GM19328 (cell line): ENCODE measurements around the gene CPZ.

ENCODE experiments used
- ATAC-seq: cut with Tn5 transposase; IDR thresholded peaks from one replicate; pipeline ENCODE4 v1.9.1; 2021; ENCODE audit warnings: mild to moderate bottlenecking, moderate library complexity; ENCODE audit not compliant: unreplicated experiment

CPZ gene

GRCh38 chr4:8592366-8593263 is at the start of gene CPZ:
Gene CPZ (plus strand): TSS chr4:8592765. CDS start chr4:8592834, 69 bp downstream.
- ATAC-seq = no peak

GRCh38 chr4:8542776-8543525 is 49.6 kb upstream of the CPZ start:
- ATAC-seq = no peak

- no peak for ATAC-seq
These were observed 48.9 kb upstream of the CPZ start for GRCh38 chr4:8543623-8544022.

- ATAC-seq = no peak
These were observed 48.3 kb upstream of the CPZ start for GRCh38 chr4:8544282-8544681.

- no peak for ATAC-seq
These were observed 47.7 kb upstream of the CPZ start for GRCh38 chr4:8544741-8545438.

GRCh38 chr4:8545439-8545765 is 47.2 kb upstream of the CPZ start:
- no peak for ATAC-seq

- no peak for ATAC-seq
These were observed 45.8 kb upstream of the CPZ start for GRCh38 chr4:8546766-8547107.

- no peak for ATAC-seq
These were observed 45.3 kb upstream of the CPZ start for GRCh38 chr4:8547108-8547911.

GRCh38 chr4:8547912-8548730 is 44.4 kb upstream of the CPZ start:
- no peak for ATAC-seq

- no peak for ATAC-seq
These were observed 43.7 kb upstream of the CPZ start for GRCh38 chr4:8548731-8549351.

- ATAC-seq = no peak
These were observed 43.1 kb upstream of the CPZ start for GRCh38 chr4:8549352-8549931.

GRCh38 chr4:8550691-8551090 is 41.9 kb upstream of the CPZ start:
- ATAC-seq = no peak

GRCh38 chr4:8552024-8552423 is 40.5 kb upstream of the CPZ start:
- no peak for ATAC-seq

GRCh38 chr4:8552581-8553205 is 39.9 kb upstream of the CPZ start:
- no peak for ATAC-seq

- ATAC-seq = no peak
These were observed 39.3 kb upstream of the CPZ start for GRCh38 chr4:8553216-8553615.

- no peak for ATAC-seq
These were observed 38.6 kb upstream of the CPZ start for GRCh38 chr4:8553991-8554405.

GRCh38 chr4:8554555-8555100 is 37.9 kb upstream of the CPZ start:
- ATAC-seq = no peak

GRCh38 chr4:8555716-8556115 is 36.8 kb upstream of the CPZ start:
- no peak for ATAC-seq
